Measurements from ENCODE around the gene RPL10.

Gene RPL10

GRCh38 chrX:154432210-154432609, 34.0 kb downstream of the RPL10 start:
- H3K27me3 ChIP-seq (ENCODE audit: insufficient read depth, low read depth) = no peaks in the 10 kb centered on the region
- peaks cover 10% of the 10 kb centered on the region for H3K4me1 ChIP-seq (ENCODE audit: low read depth, poor library complexity, severe bottlenecking)
- H3K4me2 ChIP-seq = no peak overlapping the region
- peaks cover 9% of the 10 kb centered on the region; the same call in 1 of the 2 replicates for H3K79me2 ChIP-seq (ENCODE audit: insufficient read depth, low read depth)
- H3K9ac ChIP-seq = no peak overlapping the region
- H3K27ac ChIP-seq = no peak overlapping the region
- H3K36me3 ChIP-seq (ENCODE audit: insufficient read depth) = no peaks in the 10 kb centered on the region
- H3K4me3 ChIP-seq (IDR thresholded peaks at IDR 0.05; ENCODE audit: insufficient read depth, low read depth, low read length) = no peak overlapping the region
- no peaks in the 10 kb centered on the region for H4K20me1 ChIP-seq (ENCODE audit: insufficient read depth)
- TF ChIP-seq CTCF (conservative IDR thresholded peaks at IDR 0.05; ENCODE audit: low read depth, low read length) = no peak
- no peak overlapping the region for H2AFZ ChIP-seq (ENCODE audit: low read depth)

- H2AFZ ChIP-seq (ENCODE audit: low read depth) = no peak overlapping the region
- H3K9ac ChIP-seq = no peak overlapping the region
- H3K36me3 ChIP-seq (ENCODE audit: insufficient read depth) = no peaks in the 10 kb centered on the region
- no peak overlapping the region for H3K4me2 ChIP-seq
- H3K4me3 ChIP-seq (IDR thresholded peaks at IDR 0.05; ENCODE audit: insufficient read depth, low read depth, low read length) = no peak overlapping the region
- no peak overlapping the region for H3K27ac ChIP-seq
- no peaks in the 10 kb centered on the region for H4K20me1 ChIP-seq (ENCODE audit: insufficient read depth)
- H3K27me3 ChIP-seq (ENCODE audit: insufficient read depth, low read depth) = no peaks in the 10 kb centered on the region
- no peak for TF ChIP-seq CTCF (conservative IDR thresholded peaks at IDR 0.05; ENCODE audit: low read depth, low read length)
- H3K4me1 ChIP-seq (ENCODE audit: low read depth, poor library complexity, severe bottlenecking) = peaks cover 7% of the 10 kb centered on the region
- H3K79me2 ChIP-seq (ENCODE audit: insufficient read depth, low read depth) = peaks cover 19% of the 10 kb centered on the region; the same call in 1 of the 2 replicates
These were observed 35.4 kb downstream of the RPL10 start for GRCh38 chrX:154433605-154434004.

- Histone ChIP-seq H3K27ac (no peak overlapping the region), H3K9ac (no peak overlapping the region), H3K79me2 (ENCODE audit: insufficient read depth, low read depth) (peaks cover 13% of the 10 kb centered on the region; the same call in 1 of the 2 replicates), H4K20me1 (ENCODE audit: insufficient read depth) (no peaks in the 10 kb centered on the region), H3K4me3 (IDR thresholded peaks at IDR 0.05; ENCODE audit: insufficient read depth, low read depth, low read length) (no peak overlapping the region), H3K36me3 (ENCODE audit: insufficient read depth) (no peaks in the 10 kb centered on the region), H3K4me1 (ENCODE audit: low read depth, poor library complexity, severe bottlenecking) (peaks cover 1% of the 10 kb centered on the region), H3K27me3 (ENCODE audit: insufficient read depth, low read depth) (no peaks in the 10 kb centered on the region), H3K4me2 (no peak overlapping the region), H2AFZ (ENCODE audit: low read depth) (no peak overlapping the region)
- TF ChIP-seq CTCF (conservative IDR thresholded peaks at IDR 0.05; ENCODE audit: low read depth, low read length) = no peak
These were observed 36.4 kb downstream of the RPL10 start for GRCh38 chrX:154434394-154435168.

GRCh38 chrX:154435171-154435733, 37.1 kb downstream of the RPL10 start:
- Histone ChIP-seq H3K9ac (no peak overlapping the region), H3K27me3 (ENCODE audit: insufficient read depth, low read depth) (no peaks in the 10 kb centered on the region), H4K20me1 (ENCODE audit: insufficient read depth) (no peaks in the 10 kb centered on the region), H3K27ac (no peak overlapping the region), H3K79me2 (ENCODE audit: insufficient read depth, low read depth) (peaks cover 12% of the 10 kb centered on the region; the same call in 1 of the 2 replicates), H3K4me2 (no peak overlapping the region), H3K4me3 (IDR thresholded peaks at IDR 0.05; ENCODE audit: insufficient read depth, low read depth, low read length) (no peak overlapping the region), H2AFZ (ENCODE audit: low read depth) (no peak overlapping the region), H3K36me3 (ENCODE audit: insufficient read depth) (no peaks in the 10 kb centered on the region), H3K4me1 (ENCODE audit: low read depth, poor library complexity, severe bottlenecking) (no peaks in the 10 kb centered on the region)
- TF ChIP-seq CTCF (conservative IDR thresholded peaks at IDR 0.05; ENCODE audit: low read depth, low read length) = no peak

All from KMS-11 (cell line).